C1 segment of cervical spinal cord (tissue), 14 donors: Measurements from ENCODE around the gene RPL35.
A peak's percentile ranks its signal among the peaks of the same experiment; 100 is the strongest.

Experiments
- DNase-seq, 14 donors: peaks; one replicate each; lab custom pipeline; 2025; lab: John Stamatoyannopoulos, UW

Gene RPL35

GRCh38 chr9:124877021-124877782 is 15.4 kb upstream of the RPL35 start:
- DNase-seq, result no peak

DNA sequence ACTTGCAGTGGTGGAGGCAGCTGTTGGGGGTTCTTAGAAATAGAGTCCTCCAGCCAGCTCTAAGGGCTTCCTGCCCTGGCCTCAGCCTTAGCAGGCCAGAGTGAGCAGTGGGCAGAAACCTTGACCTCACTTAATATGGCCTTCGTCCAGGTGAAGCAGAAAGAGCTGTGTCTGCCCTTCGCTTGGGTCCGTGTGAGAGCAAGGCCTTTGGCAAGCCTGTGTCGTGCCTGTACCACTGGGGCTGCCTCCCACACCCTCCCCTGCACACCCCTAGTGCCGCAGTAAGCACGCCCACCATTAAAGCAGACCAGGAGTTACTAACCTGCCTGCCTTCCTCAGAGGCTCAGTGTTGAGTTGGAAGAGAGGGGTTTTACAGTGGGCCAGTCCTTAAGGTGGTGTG is 13.7 kb upstream of the RPL35 start:
- no peak for DNase-seq

- peak in 1 of 14 donors; percentile 53 for DNase-seq
These were observed 11.9 kb upstream of the RPL35 start for GRCh38 chr9:124873664-124874063.

- no peak for DNase-seq
These were observed 9.4 kb upstream of the RPL35 start for GRCh38 chr9:124871156-124871561.

- no peak for DNase-seq
These were observed 9.0 kb upstream of the RPL35 start for GRCh38 chr9:124870723-124871122.

GRCh38 chr9:124869986-124870560 is 8.3 kb upstream of the RPL35 start:
- DNase-seq, result peak in 1 of 14 donors; percentile 19

DNA sequence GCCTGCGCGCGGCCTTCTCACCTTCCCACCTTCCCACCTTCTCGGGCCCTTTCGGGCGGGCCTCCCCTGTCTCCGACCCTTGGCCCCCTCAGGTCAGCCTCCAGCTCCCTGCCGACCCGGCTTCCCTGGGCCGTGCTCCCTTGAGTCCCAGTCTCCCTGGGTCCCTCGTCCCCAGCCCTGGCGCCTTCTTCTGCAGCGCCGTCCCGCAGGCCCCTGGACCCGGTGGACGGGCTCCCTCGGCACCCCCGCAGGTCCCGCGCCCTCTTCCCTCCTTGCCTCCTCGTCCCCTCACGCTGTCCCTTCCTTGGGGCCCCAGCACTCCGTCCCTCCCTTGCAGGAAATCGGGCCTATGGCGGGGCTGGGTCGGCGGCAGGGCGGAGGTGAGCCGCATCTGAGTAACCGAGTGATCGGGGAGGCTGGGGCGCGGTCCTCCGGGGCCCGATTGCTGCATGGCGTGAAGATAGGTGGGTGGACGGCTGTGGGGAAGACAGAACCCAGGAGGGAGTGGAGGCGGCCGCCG is 7.8 kb upstream of the RPL35 start:
- peak in 1 of 14 donors; percentile 57 for DNase-seq

GRCh38 chr9:124868511-124869465 is 7.0 kb upstream of the RPL35 start:
- peak; percentile 11 to 93 (median 76) for DNase-seq

- no peak for DNase-seq
These were observed 1.7 kb upstream of the RPL35 start for GRCh38 chr9:124863371-124863871.

- DNase-seq, result no peak
These were observed 995 bp downstream of the RPL35 start for GRCh38 chr9:124860582-124861341.

DNA sequence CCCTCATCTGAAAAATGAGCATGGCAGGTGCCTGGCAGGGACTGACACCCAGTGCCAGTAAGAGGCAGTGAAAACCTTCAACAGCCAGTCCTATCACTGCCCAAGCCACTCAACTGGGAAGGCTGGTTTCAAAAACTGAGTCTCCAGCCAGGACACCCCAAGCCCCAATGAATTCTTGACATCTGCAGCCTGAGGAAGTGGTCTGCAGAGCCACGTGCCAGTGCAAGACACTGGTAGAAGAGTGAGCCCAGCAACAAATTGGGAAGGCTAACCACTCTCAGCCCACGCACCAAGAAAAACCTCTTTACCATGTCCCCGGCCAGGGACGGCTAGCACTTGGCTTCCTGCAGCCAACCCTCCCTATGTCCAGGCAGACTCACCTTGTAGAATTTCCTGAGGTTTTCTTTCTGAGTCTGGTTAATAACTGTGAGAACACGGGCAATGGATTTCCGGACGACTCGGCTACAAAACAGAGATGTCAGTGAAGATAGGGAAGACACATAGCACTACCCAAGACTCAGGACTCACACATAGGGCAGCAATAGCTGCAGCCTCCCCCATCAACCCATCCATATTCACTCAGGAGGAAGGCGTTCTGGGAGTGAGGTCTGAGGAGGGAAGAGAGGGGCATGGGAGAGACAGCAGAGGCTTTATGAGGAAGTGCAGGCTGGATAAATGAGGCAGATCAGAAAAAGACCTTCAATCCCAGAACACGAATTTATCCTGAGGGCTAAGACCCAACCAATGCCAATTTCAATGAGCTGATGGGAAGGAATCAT is 1.8 kb downstream of the RPL35 start:
- no peak for DNase-seq

- DNase-seq, result no peak
These were observed 3.3 kb downstream of the RPL35 start for GRCh38 chr9:124858330-124859046.

- DNase-seq, result no peak
These were observed 4.1 kb downstream of the RPL35 start for GRCh38 chr9:124857533-124858162.

GRCh38 chr9:124855944-124856765 is 5.6 kb downstream of the RPL35 start:
- DNase-seq, result no peak

DNA sequence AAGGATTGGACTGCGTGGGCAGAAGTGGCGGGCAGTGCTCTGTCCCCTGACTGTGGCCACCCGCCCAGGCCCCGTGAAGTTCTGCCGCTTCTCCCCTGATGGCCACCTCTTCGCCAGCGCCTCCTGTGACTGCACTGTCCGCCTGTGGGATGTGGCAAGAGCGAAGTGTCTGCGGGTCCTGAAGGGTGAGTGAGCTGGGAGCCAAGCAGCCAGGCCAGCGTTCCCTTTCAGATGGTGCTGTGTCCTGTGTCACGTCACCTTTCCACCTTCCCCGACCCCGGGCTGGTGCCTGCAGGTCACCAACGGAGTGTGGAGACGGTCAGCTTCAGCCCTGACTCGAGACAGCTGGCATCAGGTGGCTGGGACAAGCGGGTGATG is 6.2 kb downstream of the RPL35 start:
- no peak for DNase-seq

DNA sequence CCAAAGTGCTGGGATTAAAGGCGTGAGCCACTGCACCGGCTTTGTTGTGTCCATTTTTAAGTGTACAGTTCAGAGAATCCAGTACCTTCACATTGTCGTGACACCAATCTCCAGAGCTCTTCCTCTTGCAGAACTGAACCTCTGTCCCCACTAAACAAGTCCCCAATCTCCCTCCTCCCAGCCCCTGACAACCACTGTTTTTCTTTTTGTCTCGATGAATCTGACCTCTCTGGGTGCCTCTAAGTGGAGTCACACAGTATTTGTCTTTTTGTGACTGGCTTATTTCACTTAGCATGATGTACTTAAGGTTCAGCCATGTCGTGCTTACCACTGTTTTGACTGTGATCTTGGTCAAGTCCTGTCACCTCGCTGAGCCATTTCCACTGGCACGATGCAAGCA is 6.9 kb downstream of the RPL35 start:
- DNase-seq, result no peak

DNA sequence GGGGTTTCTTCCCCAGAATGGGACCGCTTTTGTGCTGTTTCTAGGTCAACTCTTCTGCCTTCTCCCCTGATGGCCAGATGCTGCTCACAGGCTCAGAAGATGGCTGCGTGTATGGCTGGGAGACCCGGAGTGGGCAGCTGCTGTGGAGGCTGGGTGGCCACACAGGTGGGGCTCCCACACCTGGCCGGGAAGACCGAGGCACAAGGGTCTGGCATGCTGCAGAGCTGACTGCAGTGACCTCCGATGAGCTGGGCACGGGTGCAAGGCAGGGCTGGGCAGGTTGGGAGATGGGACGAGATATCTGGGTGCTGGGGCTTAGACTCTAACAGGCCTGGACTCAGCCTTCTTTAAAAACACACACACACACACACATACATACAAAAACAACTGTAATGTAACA is 7.6 kb downstream of the RPL35 start:
- no peak for DNase-seq

- peak in 1 of 14 donors; percentile 38 for DNase-seq
These were observed 8.1 kb downstream of the RPL35 start for GRCh38 chr9:124853605-124854143.
